GM21576 (cell line): Measurements from ENCODE around the gene KRT37.
"Not testable (repeated sequence)": the region's sequence is repeated elsewhere in the genome, so short reads cannot be mapped to it uniquely, and the experiment has no call there.

Experiments used
- ATAC-seq: cut with Tn5 transposase; IDR thresholded peaks from one replicate; pipeline ENCODE4 v1.9.1; 2021; ENCODE audit warnings: mild to moderate bottlenecking, moderate library complexity; ENCODE audit not compliant: unreplicated experiment

Gene KRT37

GRCh38 chr17:41437254-41437653 lies 12.9 kb upstream of the KRT37 start:
- no peak for ATAC-seq

GRCh38 chr17:41434415-41434814 lies 10.0 kb upstream of the KRT37 start:
- ATAC-seq = no peak

GRCh38 chr17:41434005-41434404 lies 9.6 kb upstream of the KRT37 start:
- ATAC-seq = no peak

- ATAC-seq = no peak
These were observed 9.2 kb upstream of the KRT37 start for GRCh38 chr17:41433586-41433985.

- ATAC-seq = not testable (repeated sequence)
These were observed 6.0 kb upstream of the KRT37 start for GRCh38 chr17:41430376-41430775.

- no peak for ATAC-seq
These were observed 5.3 kb upstream of the KRT37 start for GRCh38 chr17:41429667-41430066.

- no peak for ATAC-seq
These were observed 4.4 kb upstream of the KRT37 start for GRCh38 chr17:41428591-41429291.

GRCh38 chr17:41422586-41422985 lies 1.8 kb downstream of the KRT37 start:
- not testable (repeated sequence) for ATAC-seq

- ATAC-seq = no peak
These were observed 2.8 kb downstream of the KRT37 start for GRCh38 chr17:41421617-41422016.

- no peak for ATAC-seq
These were observed 3.3 kb downstream of the KRT37 start for GRCh38 chr17:41421116-41421515.

GRCh38 chr17:41420134-41420533 lies 4.3 kb downstream of the KRT37 start:
- no peak for ATAC-seq

- ATAC-seq = no peak
These were observed 4.7 kb downstream of the KRT37 start for GRCh38 chr17:41419716-41420115.

GRCh38 chr17:41418116-41418860 lies 6.1 kb downstream of the KRT37 start:
- no peak for ATAC-seq

GRCh38 chr17:41417576-41418015 lies 6.8 kb downstream of the KRT37 start:
- no peak for ATAC-seq

- no peak for ATAC-seq
These were observed 7.3 kb downstream of the KRT37 start for GRCh38 chr17:41417127-41417526.

- ATAC-seq = no peak
These were observed 7.9 kb downstream of the KRT37 start for GRCh38 chr17:41416479-41416878.

- ATAC-seq = no peak
These were observed 8.5 kb downstream of the KRT37 start for GRCh38 chr17:41415833-41416335.

GRCh38 chr17:41415411-41415810 lies 9.0 kb downstream of the KRT37 start:
- no peak for ATAC-seq

GRCh38 chr17:41413982-41414381 lies 10.4 kb downstream of the KRT37 start:
- no peak for ATAC-seq

GRCh38 chr17:41413353-41413957 lies 10.9 kb downstream of the KRT37 start:
- no peak for ATAC-seq

GRCh38 chr17:41411072-41411840 lies 13.1 kb downstream of the KRT37 start:
- ATAC-seq = no peak
